SK-N-SH treated with all-trans-retinoic acid at 6 μM for 48 hours (cell line): ENCODE results near the gene CHSY1.

Source experiments
- ARNTL ChIP-seq: fragments of 450-650 bp; formaldehyde crosslinking; IDR thresholded peaks from 2 replicates; pipeline ENCODE4 v1.5.0; 2020; ENCODE audit warnings: low read depth, mild to moderate bottlenecking, moderate library complexity, borderline replicate concordance
- BACH2 ChIP-seq: fragments of 250-450 bp; sonication (Bioruptor Pico); IDR thresholded peaks from 2 replicates; pipeline ENCODE4 v1.9.0; 2021; ENCODE audit warnings: mild to moderate bottlenecking, borderline replicate concordance
- ISL1 ChIP-seq: fragments of 250-450 bp; sonication (Bioruptor Pico); IDR thresholded peaks from 2 replicates; pipeline ENCODE4 v2.1.2; 2022; ENCODE audit warnings: mild to moderate bottlenecking, moderate library complexity
- PATZ1 ChIP-seq: fragments of 250-450 bp; sonication (Bioruptor Pico); IDR thresholded peaks from 2 replicates; pipeline ENCODE4 v1.8.0; 2020; ENCODE audit warnings: mild to moderate bottlenecking, moderate library complexity, borderline replicate concordance
- POU6F1 ChIP-seq: fragments of 250-450 bp; sonication (Bioruptor Pico); IDR thresholded peaks from 2 replicates; pipeline ENCODE4 v1.8.0; 2021; ENCODE audit warnings: low read depth, mild to moderate bottlenecking, moderate library complexity, borderline replicate concordance
- RARB ChIP-seq: fragments of 250-450 bp; sonication (Bioruptor Pico); IDR thresholded peaks from 2 replicates; pipeline ENCODE4 v1.8.0; 2021; ENCODE audit warnings: mild to moderate bottlenecking, moderate library complexity
- TOX ChIP-seq: fragments of 250-450 bp; sonication (Bioruptor Pico); IDR thresholded peaks from 2 replicates; pipeline ENCODE4 v1.8.0; 2021; ENCODE audit warnings: mild to moderate bottlenecking, moderate library complexity, borderline replicate concordance
- ZFP3 ChIP-seq: fragments of 250-450 bp; sonication (Bioruptor Pico); IDR thresholded peaks from 2 replicates; pipeline ENCODE4 v1.5.0; 2020; ENCODE audit warnings: mild to moderate bottlenecking, moderate library complexity
- ZFP30 ChIP-seq: fragments of 450-650 bp; formaldehyde crosslinking; IDR thresholded peaks from 2 replicates; pipeline ENCODE4 v1.5.0; 2022; ENCODE audit warnings: mild to moderate bottlenecking, moderate library complexity
- ZNF70 ChIP-seq: fragments of 450-650 bp; formaldehyde crosslinking; IDR thresholded peaks from 2 replicates; pipeline ENCODE4 v1.5.0; 2020; ENCODE audit warnings: mild to moderate bottlenecking, moderate library complexity

GRCh38 chr15:101183226-101183930 lies 68.5 kb downstream of the CHSY1 start:
- TF ChIP-seq RARB (no peak), PATZ1 (CRISPR knock-in tag) (no peak), ZNF70 (CRISPR knock-in tag) (no peak), BACH2 (CRISPR knock-in tag) (no peak), POU6F1 (CRISPR knock-in tag) (no peak), ZFP3 (CRISPR knock-in tag) (no peak), ARNTL (CRISPR knock-in tag) (no peak), ZFP30 (CRISPR knock-in tag) (no peak), TOX (CRISPR knock-in tag) (no peak), ISL1 (CRISPR knock-in tag) (no peak)
